Mononuclear cell (primary cell): ENCODE data around the gene TOP2A. TPM values are rescaled to one million over a fixed set of nuclear protein-coding genes. Genes with fewer than 3 reads are reported as not detected.
"Not testable (repeated sequence)": the region's sequence is repeated elsewhere in the genome, so short reads cannot be mapped to it uniquely, and the experiment has no call there.

Experiments used
- H3K27me3 ChIP-seq: 2 replicates; pipeline ENCODE4 v1.6.0; 2011; ENCODE audit warnings: low read length, control low read depth; ENCODE audit not compliant: insufficient read depth
- H3K4me1 ChIP-seq: 2 replicates; pipeline ENCODE4 v1.5.1; 2011; ENCODE audit warnings: mild to moderate bottlenecking, low read length, control low read depth; ENCODE audit not compliant: insufficient read depth
- H3K4me3 ChIP-seq: 2 replicates; pipeline ENCODE4 v1.5.1; 2011; ENCODE audit warnings: mild to moderate bottlenecking, low read length, moderate library complexity
- H3K9me3 ChIP-seq: 2 replicates; pipeline ENCODE4 v1.5.1; 2011; ENCODE audit warnings: low read depth, mild to moderate bottlenecking, control low read depth, low read length
- total RNA-seq: library from RNA; depleted of rRNA; stranded (reverse); fragments of >200 nt; gene quantifications from one replicate; pipeline ENCODE4 v1.2.3, GENCODE V29; 2012

Gene TOP2A
- total RNA-seq, 1 donor, result 1.7 TPM

DNA sequence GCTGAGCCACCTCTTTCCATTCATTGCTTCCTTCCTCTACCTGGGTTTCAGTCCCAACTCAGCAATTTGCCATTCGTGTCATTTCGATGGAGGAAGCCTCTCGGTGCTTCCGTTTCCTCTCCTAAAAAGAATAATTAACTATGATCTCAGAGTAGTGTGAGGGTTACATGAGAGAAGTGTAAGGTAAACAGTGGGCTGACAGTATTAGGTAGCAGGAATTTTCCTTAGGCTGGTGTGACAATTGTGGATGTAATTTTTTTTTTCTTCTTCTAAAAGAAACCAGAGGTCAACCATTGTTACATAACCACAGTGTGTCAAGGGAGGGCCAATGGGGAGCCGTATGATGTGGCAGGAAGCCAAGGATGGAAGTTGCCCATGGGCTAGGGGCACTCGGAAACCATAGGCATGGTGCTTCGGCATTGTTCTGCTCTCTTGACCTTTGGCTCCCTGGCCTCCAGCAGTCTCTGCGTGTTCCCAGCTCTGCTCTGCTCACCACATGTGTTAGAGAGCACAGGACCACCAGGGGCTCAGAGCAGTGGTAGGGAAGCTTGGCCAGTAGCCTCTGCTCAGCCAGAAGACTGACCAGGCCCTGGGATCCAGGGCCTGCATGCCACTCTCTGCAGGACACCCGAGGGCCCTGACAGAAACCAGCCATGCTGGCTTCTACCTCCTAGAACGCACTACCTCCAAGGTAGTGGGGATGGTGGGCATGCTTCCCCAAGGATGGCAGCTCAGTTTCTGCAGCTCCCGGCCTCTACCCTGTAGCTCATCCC, 2.0 kb upstream of the TOP2A start:
- Histone ChIP-seq H3K4me1 (peaks cover 53% of the 10 kb centered on the region), H3K4me3 (no peak overlapping the region), H3K27me3 (no peaks in the 10 kb centered on the region), H3K9me3 (no peaks in the 10 kb centered on the region)

DNA sequence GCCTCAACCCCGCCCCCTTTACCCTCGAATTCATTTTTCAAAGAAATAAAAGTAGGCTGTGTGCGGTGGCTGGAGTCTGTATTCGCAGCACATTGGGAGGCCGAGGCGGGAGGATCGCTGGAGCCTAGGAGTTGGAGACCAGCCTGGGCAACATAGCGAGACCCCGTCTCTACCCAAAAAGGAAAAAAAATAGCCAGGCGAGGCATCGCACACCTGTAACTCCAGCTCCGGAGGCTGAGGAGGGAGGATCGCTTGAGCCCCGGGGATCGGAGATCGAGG, 671 bp upstream of the TOP2A start:
- peaks cover 49% of the 10 kb centered on the region for H3K4me1 ChIP-seq
- H3K4me3 ChIP-seq, result peak overlapping the region; percentile 60
- no peaks in the 10 kb centered on the region for H3K27me3 ChIP-seq
- no peaks in the 10 kb centered on the region for H3K9me3 ChIP-seq

DNA sequence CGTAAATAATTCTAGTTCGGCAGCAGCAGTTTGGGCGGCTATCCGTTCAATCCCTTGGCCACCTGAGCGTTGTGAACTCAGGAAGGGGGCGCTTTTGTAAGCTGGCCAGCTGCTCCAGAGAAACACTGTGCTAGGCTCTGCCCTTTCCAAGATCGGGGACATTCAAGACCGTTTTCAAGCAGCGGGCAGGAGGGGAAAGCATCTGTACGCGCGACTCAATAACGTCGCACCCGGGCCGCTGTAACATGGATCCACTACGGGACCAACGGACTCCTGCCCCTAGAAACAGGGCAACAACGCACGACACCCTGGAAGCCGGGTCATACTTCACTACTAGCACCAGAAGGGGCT, 463 bp downstream of the TOP2A start:
- Histone ChIP-seq H3K4me1 (peaks cover 44% of the 10 kb centered on the region), H3K27me3 (no peaks in the 10 kb centered on the region), H3K9me3 (no peaks in the 10 kb centered on the region), H3K4me3 (peak overlapping the region; percentile 60)

DNA sequence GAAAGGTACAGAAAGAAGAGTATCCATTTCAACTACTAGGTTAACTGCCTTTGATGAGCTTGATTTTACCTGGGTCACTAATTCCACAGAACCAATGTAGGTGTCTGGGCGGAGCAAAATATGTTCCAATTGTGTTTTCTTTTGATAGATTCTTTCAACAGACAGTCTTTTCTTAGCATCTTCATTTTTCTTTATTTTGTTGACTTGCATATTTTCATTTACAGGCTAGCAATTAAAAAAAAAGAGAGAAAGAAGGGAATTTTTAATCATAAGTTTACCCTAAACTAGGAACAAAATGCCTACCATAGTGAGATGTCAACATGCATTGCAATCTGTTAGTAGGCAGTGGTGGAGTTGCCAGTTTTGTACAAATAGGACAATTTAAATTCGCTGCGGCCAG, 1.0 kb downstream of the TOP2A start:
- Histone ChIP-seq H3K4me1 (peaks cover 44% of the 10 kb centered on the region), H3K9me3 (no peaks in the 10 kb centered on the region), H3K4me3 (peak overlapping the region; percentile 60), H3K27me3 (no peaks in the 10 kb centered on the region)

DNA sequence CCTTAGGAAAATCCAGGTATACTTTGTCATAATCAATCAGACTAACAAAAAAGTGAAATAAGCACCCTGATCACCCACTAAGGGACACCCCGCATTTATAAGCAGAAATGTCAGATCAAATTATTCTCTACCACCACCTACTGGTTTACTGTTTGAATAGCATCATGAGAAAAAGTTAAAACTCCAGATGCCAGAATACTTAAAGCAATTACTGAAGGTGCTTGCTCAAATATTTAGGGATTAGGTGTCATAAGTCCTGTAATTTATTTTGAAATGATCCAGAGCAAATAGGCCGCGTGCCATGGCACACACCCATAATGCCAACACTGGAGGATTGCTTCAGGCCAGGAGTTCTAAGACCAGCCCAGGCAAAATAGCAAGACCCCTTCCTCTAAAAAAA, 2.3 kb downstream of the TOP2A start:
- Histone ChIP-seq H3K4me3 (no peak overlapping the region), H3K4me1 (peaks cover 44% of the 10 kb centered on the region), H3K9me3 (no peaks in the 10 kb centered on the region), H3K27me3 (no peaks in the 10 kb centered on the region)

DNA sequence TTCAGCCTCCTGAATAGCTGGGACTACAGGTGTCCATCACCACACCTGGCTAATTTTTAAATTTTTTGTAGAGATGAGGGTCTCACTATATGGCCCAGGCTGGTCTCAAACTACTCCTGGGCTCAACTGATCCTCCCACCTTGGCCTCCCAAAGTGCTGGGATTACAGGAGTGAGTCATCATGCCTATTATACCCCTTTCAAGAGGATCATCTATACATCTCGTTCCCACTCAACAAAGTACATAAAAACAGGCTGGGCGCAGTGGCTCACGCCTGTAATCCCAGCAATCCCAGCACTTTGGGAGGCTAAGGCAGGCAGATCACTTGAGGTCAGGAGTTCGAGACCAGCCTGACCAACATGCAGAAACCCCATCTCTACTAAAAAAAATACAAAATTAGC, 3.4 kb downstream of the TOP2A start:
- not testable (repeated sequence) for H3K27me3 ChIP-seq, H3K4me3 ChIP-seq, H3K9me3 ChIP-seq
- H3K4me1 ChIP-seq, result peaks cover 35% of the 10 kb centered on the region

DNA sequence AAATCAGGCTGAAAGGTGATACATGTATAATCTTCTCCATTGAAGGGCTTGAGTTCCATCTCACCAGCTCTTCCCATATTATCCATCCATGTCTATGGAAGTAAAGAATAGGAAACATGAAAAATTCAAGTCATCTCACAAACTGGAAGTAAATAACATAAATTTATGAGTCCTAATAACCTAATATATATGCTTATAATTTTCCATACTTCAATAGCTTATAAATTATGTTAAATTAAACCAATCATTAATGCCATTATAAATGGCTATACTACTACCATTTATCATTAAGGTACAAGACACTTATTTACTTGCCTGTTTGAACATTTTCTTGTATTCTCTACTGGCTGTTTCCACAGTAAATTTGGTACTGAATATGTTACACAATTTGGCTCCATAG, 4.8 kb downstream of the TOP2A start:
- H3K27me3 ChIP-seq, result no peaks in the 10 kb centered on the region
- no peak overlapping the region for H3K4me3 ChIP-seq
- peaks cover 22% of the 10 kb centered on the region for H3K4me1 ChIP-seq
- H3K9me3 ChIP-seq, result no peaks in the 10 kb centered on the region

DNA sequence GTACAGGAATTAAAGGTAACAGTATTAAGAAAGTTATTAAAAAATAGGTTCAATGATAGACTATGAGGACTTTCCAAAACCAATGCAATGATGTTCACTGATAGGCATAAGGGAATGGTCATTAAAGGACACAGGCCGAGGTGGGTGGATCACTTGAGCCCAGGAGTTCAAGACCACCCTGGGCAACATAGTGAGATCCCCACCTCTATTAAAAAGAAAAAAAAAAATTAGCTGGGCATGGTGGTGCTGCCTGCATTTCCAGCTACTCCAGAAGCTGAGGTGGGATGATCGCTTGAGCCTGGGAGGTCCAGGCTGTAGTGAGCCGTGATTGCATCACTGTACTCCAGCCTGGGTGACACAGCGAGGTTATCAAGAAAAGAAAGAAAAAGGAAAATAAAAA, 5.9 kb downstream of the TOP2A start:
- Histone ChIP-seq H3K4me3 (no peak overlapping the region), H3K4me1 (peaks cover 15% of the 10 kb centered on the region), H3K9me3 (no peaks in the 10 kb centered on the region), H3K27me3 (no peaks in the 10 kb centered on the region)

DNA sequence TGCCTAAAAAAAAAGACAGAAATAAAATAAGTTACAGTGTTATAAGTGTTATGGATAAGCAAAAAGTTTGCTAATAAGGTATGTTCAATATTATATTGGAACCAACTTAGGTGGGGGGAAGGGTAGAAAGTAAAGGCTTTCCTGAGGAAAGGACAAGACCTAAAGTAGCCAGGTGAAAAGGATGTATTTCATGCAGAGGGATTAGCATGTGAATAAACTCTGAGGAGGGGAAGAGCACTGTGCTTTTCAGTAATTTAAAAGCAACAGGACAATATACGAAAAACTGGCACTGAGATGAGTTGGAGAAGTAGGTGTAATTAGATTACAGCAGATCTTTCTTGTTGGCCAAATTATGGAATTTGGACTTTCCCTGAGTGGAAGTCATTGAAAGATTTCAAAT, 7.6 kb downstream of the TOP2A start:
- H3K27me3 ChIP-seq, result no peaks in the 10 kb centered on the region
- peaks cover under 1% of the 10 kb centered on the region for H3K4me1 ChIP-seq
- no peaks in the 10 kb centered on the region for H3K9me3 ChIP-seq
- H3K4me3 ChIP-seq, result no peak overlapping the region

DNA sequence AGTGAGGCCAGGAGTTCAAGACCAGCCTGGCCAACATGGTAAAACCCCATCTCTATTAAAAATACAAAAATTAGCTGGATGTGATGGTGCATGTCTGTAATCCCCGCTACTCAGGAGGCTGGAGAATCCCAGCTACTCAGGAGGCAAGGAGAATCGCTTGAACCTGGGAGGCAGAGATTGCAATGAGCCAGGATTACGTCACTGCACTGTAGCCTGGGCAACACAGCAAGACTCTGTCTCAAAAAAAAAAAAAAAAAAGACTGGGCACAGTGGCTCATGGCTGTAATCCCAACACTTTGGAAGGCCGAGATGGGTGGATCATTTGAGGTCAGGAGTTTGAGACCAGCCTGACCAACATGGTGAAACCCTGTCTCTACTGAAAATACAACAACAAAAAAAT, 8.2 kb downstream of the TOP2A start:
- H3K9me3 ChIP-seq, H3K27me3 ChIP-seq, H3K4me1 ChIP-seq, H3K4me3 ChIP-seq: not testable (repeated sequence)

DNA sequence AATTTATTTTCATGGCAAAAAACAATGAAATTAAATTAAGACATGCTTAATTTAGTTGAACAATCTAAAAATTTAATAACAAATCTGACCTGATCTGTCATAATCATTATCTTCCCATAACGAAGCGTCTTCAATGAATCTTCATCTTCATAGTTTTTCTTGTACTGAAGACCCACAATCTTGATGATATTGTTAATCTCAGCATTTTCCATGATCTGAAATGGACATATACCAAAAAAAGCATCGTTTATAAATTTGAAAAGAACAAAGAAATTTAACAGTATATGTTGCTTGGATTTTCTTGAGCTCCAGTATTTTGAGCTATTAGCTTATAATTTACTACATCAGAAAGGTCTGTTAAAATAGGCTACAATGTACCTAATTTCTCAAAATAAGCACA, 10.2 kb downstream of the TOP2A start:
- Histone ChIP-seq H3K4me1 (no peaks in the 10 kb centered on the region), H3K4me3 (no peak overlapping the region), H3K27me3 (no peaks in the 10 kb centered on the region), H3K9me3 (no peaks in the 10 kb centered on the region)

DNA sequence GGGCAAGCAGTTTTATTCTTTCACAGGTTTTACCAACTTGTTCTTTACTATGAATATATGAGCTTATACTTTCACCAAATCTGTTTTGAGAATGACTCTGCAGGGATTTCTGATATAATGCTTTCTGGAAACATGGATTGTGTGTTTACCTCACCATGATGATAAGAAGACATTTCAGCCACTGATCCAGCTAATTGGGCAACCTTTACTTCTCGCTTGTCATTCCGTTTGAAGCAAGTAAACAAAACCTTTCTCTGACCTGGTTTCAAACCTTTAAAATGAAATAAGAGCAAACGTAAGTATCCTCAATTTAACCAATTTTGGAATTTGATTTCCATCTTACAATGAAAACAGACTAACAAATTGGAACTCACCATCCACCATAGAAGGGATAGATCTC, 13.7 kb downstream of the TOP2A start:
- Histone ChIP-seq H3K4me3 (no peak overlapping the region), H3K4me1 (no peaks in the 10 kb centered on the region)

DNA sequence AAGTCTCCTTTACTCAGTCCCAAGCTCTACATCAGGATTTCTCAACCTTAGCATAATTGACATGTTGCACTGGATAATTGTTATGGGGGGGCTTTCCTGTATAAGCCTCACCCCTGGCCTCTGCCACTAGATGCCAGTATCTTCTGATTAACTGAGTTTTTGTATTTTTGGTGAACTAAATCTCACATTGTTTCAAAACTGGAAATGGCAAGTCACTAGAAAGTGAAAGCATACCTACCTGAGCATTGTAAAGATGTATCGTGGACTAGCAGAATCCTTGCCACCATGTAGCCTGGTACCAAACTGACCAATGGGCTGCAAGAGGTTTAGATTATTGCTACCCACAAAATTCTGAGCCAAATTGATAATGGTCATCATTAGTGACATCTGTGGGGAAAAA, 15.0 kb downstream of the TOP2A start:
- no peaks in the 10 kb centered on the region for H3K27me3 ChIP-seq
- H3K4me1 ChIP-seq, result no peaks in the 10 kb centered on the region
- H3K4me3 ChIP-seq, result no peak overlapping the region
- no peaks in the 10 kb centered on the region for H3K9me3 ChIP-seq

More for the DNA sequence above, 13.7 kb downstream of the TOP2A start:
- no peaks in the 10 kb centered on the region for H3K9me3 ChIP-seq
- no peaks in the 10 kb centered on the region for H3K27me3 ChIP-seq

DNA sequence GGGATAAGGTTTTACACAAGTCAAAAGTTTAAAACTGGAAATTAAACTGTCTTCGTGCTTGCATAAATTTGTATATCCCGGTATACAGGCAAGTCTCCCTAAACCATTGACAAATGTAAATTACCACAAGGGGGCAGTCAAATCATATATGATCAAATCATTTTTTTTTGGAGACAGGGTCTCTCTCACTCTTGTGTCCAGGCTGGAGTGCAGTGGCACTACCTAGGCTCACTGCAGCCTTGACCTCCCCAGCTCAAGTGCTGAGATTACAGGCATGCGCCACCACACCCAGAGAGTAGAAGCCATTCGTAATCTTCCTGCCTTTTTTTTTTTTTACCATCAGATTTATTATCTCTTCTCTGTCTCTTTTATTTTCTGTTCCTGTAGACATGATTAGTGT, 18.5 kb downstream of the TOP2A start:
- Histone ChIP-seq H3K4me1 (no peaks in the 10 kb centered on the region), H3K9me3 (no peaks in the 10 kb centered on the region), H3K27me3 (no peaks in the 10 kb centered on the region), H3K4me3 (no peak overlapping the region)

DNA sequence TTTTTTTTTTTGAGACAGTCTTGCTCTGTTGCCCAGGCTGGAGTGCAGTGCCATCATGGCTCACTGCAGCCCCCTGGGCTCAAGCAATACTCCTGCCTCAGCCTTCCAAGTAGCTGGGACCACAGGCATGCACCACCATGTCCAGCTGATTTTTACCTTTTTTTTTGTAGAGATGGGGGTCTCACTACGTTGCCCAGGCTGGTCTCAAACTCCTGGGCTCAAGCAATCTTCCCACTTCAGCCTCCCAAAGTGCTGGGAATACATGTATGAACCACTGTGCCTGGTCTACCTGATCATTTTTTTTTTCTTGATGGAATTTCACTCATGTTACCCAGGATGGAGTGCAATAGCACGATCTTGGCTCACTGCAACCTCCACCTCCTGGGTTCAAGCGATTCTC, 31.1 kb downstream of the TOP2A start:
- H3K4me3 ChIP-seq, H3K9me3 ChIP-seq, H3K27me3 ChIP-seq, H3K4me1 ChIP-seq: not testable (repeated sequence)

DNA sequence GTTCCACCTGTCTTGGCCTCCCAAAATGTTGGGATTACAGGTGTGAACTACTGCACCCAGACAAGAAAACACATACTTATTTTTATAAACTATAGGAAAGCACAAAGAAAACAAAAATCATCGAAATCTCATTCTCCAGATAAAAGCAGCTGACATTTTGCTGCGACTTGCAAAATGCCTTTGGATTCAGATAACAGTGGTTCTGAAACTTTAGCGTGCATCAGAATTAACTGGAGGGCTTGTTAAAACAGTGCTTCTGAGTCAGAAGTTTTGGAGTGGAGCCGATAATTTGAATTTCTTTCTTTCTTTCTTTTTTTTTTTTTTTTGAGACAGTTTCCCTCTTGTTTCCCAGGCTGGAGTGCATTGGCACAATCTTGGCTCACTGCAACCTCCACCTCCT, 35.4 kb downstream of the TOP2A start:
- Histone ChIP-seq H3K4me3 (no peak overlapping the region), H3K27me3 (no peaks in the 10 kb centered on the region), H3K4me1 (no peaks in the 10 kb centered on the region), H3K9me3 (no peaks in the 10 kb centered on the region)

DNA sequence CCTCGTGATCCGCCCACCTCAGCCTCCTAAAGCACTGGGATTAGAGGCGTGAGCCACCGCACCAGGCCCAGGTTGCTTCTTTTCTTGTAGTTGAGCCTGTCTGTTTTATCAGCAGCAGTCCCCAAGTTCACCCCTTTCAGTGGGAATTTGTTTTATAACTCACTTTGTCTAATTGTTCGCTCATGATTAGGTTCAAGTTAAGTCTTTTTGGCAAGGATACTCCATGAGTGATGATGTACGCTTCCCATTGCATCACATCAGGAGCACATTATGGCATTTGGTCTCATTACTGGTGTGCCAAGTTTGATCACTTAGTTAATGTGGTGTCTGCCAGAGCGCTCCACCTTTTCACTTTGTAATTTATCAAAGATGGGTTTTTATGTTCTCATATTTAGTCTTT, 38.7 kb downstream of the TOP2A start:
- Histone ChIP-seq H3K9me3 (no peaks in the 10 kb centered on the region), H3K27me3 (no peaks in the 10 kb centered on the region), H3K4me3 (no peak overlapping the region), H3K4me1 (no peaks in the 10 kb centered on the region)
